Tibial artery (tissue), 4 donors: ENCODE measurements around the gene AGBL1.

Experiments used
- DNase-seq, 2 donors: peaks; one replicate each; pipeline ENCODE4 v3.0.0-alpha.2; 2019
- H3K27ac ChIP-seq, 2 donors: fragments of 200-600 bp; sonication (generic) in 1 of 2; 1 replicate in 1 of 2; 2 replicates in 1 of 2; pipeline ENCODE4 v1.5.1; 2018 to 2019; ENCODE audit warnings: mild to moderate bottlenecking in 1 of 2
- H3K27me3 ChIP-seq, 2 donors: fragments of 200-600 bp; sonication (generic) in 1 of 2; one replicate each; pipeline versions ENCODE4 v1.5.1 to v1.6.0; 2016 to 2019
- H3K36me3 ChIP-seq, 3 donors: fragments of 200-600 bp; sonication (generic) in 2 of 3; one replicate each; pipeline ENCODE4 v1.5.1; 2016 to 2019; ENCODE audit warnings: mild to moderate bottlenecking in 2 of 3
- H3K4me1 ChIP-seq, 4 donors: fragments of 200-600 bp; sonication (generic) in 2 of 4; 1 replicate in 3 of 4; 2 replicates in 1 of 4; pipeline ENCODE4 v1.5.1; 2016 to 2019
- H3K4me3 ChIP-seq, 2 donors: fragments of 200-600 bp; sonication (generic) in 1 of 2; 1 replicate in 1 of 2; 2 replicates in 1 of 2; pipeline ENCODE4 v1.5.1; 2018 to 2019; ENCODE audit warnings: mild to moderate bottlenecking in 2 of 2
- H3K9me3 ChIP-seq, 3 donors: fragments of 200-600 bp; sonication (generic) in 1 of 3; one replicate each; pipeline ENCODE4 v1.5.1; 2016 to 2019
- CTCF ChIP-seq, 2 experiments: fragments of 200-600 bp in 1 of 2; fragments of 450-650 bp in 1 of 2; IDR thresholded peaks; one replicate each; pipeline ENCODE4 v1.5.1; 2017 to 2019; ENCODE audit warnings: antibody characterized with exemption in 2 of 2, mild to moderate bottlenecking in 1 of 2, moderate library complexity in 1 of 2
- intact Hi-C: fragments of 100-400 bp; cut with DNase I; formaldehyde crosslinking; loops from one replicate; pipeline ENCODE4 v1.15.0; 2023; ENCODE audit warnings: low total_unique reads

The AGBL1 gene

GRCh38 chr15:86799226-86799625 lies 719.6 kb downstream of the AGBL1 start:
- Histone ChIP-seq H3K9me3 (no peaks in the 10 kb centered on the region), H3K27me3 (no peaks in the 10 kb centered on the region), H3K36me3 (no peaks in the 10 kb centered on the region), H3K4me1 (no peaks in the 10 kb centered on the region), H3K4me3 (no peak overlapping the region), H3K27ac (no peak overlapping the region)
- DNase-seq, result no peak
- intact Hi-C loops, result no loop called here
- no peak for TF ChIP-seq CTCF (IDR thresholded peaks at IDR 0.05)

- Histone ChIP-seq H3K9me3 (no peaks in the 10 kb centered on the region), H3K4me1 (no peaks in the 10 kb centered on the region), H3K27ac (no peak overlapping the region), H3K36me3 (no peaks in the 10 kb centered on the region), H3K4me3 (no peak overlapping the region), H3K27me3 (no peaks in the 10 kb centered on the region)
- intact Hi-C loops, result no loop called here
- no peak for TF ChIP-seq CTCF (IDR thresholded peaks at IDR 0.05)
- no peak for DNase-seq
These were observed 722.6 kb downstream of the AGBL1 start for GRCh38 chr15:86802244-86802643.

GRCh38 chr15:86804406-86804805 lies 724.7 kb downstream of the AGBL1 start:
- no peak for TF ChIP-seq CTCF (IDR thresholded peaks at IDR 0.05)
- no peaks in the 10 kb centered on the region for H3K4me1 ChIP-seq
- H3K4me3 ChIP-seq, result no peak overlapping the region
- no peak for DNase-seq
- H3K9me3 ChIP-seq, result no peaks in the 10 kb centered on the region
- H3K27ac ChIP-seq, result no peak overlapping the region
- intact Hi-C loops, result no loop called here
- H3K36me3 ChIP-seq, result no peaks in the 10 kb centered on the region
- no peaks in the 10 kb centered on the region for H3K27me3 ChIP-seq

GRCh38 chr15:86810329-86810728 lies 730.7 kb downstream of the AGBL1 start:
- no peaks in the 10 kb centered on the region for H3K9me3 ChIP-seq
- no peaks in the 10 kb centered on the region for H3K4me1 ChIP-seq
- H3K27ac ChIP-seq, result no peak overlapping the region
- no peak for TF ChIP-seq CTCF (IDR thresholded peaks at IDR 0.05)
- intact Hi-C loops, result no loop called here
- no peak overlapping the region for H3K4me3 ChIP-seq
- H3K27me3 ChIP-seq, result no peaks in the 10 kb centered on the region
- DNase-seq, result no peak
- H3K36me3 ChIP-seq, result no peaks in the 10 kb centered on the region

- H3K9me3 ChIP-seq, result no peaks in the 10 kb centered on the region
- H3K27me3 ChIP-seq, result no peaks in the 10 kb centered on the region
- no peaks in the 10 kb centered on the region for H3K4me1 ChIP-seq
- TF ChIP-seq CTCF (IDR thresholded peaks at IDR 0.05), result no peak
- no peak for DNase-seq
- no peak overlapping the region for H3K4me3 ChIP-seq
- H3K27ac ChIP-seq, result no peak overlapping the region
- H3K36me3 ChIP-seq, result no peaks in the 10 kb centered on the region
- intact Hi-C loops, result no loop called here
These were observed 734.2 kb downstream of the AGBL1 start for GRCh38 chr15:86813892-86814291.

GRCh38 chr15:86829245-86829644 lies 749.6 kb downstream of the AGBL1 start:
- peaks cover 0 to under 1% of the 10 kb centered on the region in 2 donors for H3K27me3 ChIP-seq
- TF ChIP-seq CTCF (IDR thresholded peaks at IDR 0.05), result no peak
- no peak overlapping the region for H3K4me3 ChIP-seq
- no peak overlapping the region for H3K27ac ChIP-seq
- intact Hi-C loops, result no loop called here
- DNase-seq, result no peak
- H3K4me1 ChIP-seq, result no peaks in the 10 kb centered on the region
- no peaks in the 10 kb centered on the region for H3K9me3 ChIP-seq
- H3K36me3 ChIP-seq, result no peaks in the 10 kb centered on the region
